Fibroblast of gingiva (primary cell): ENCODE measurements around the gene ILRUN.
A peak's percentile ranks its signal among the peaks of the same experiment; 100 is the strongest.
"Not testable (repeated sequence)": the region's sequence is repeated elsewhere in the genome, so short reads cannot be mapped to it uniquely, and the experiment has no call there.

Experiments
- DNase-seq: peaks from one replicate; pipeline ENCODE4 v3.0.0-alpha.2; 2011; ENCODE audit warnings: low read depth

The ILRUN gene

DNA sequence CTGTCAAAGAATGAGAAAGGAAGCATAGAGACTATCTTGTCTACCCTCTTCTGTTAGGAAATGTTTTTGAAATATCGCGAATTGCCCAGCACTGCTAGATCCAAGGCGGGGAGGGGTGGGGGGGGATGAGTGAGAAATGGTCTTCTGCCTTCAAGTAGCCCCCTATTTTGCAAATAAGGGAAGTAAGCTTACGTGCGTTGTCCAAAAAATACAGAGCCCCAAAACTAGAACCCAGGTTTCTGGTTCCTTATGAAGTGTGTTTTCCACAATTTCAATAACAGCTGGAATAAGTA lies 923 bp upstream of the ILRUN start:
- DNase-seq = no peak

DNA sequence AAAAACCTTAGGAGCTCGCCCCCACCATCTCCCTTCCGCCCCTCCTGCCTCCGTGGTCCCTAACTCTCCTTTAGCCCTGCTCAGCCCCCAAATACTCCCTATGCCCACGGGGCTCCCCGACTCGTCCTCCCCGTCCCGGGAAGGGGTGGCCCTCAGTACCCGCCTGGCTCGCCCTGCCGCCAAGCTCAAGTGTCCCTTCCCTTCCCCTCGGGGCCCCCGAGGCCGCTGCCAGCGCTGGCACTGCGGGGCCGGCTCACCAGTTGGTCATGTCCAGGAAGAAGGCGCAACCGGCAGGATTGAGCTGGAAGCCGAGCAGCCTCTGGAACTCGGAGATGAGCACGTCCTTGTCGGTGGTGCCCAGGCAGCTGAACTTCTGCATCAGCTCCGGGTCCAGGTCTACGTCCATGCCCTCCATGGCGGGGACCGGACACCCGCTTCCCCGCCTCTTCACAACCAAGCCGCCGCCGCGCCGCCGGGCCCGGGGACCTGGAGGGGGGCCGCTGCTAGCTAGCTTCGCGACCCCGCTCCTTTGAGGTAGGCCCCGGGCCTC lies 303 bp downstream of the ILRUN start:
- DNase-seq = peak; percentile 43

DNA sequence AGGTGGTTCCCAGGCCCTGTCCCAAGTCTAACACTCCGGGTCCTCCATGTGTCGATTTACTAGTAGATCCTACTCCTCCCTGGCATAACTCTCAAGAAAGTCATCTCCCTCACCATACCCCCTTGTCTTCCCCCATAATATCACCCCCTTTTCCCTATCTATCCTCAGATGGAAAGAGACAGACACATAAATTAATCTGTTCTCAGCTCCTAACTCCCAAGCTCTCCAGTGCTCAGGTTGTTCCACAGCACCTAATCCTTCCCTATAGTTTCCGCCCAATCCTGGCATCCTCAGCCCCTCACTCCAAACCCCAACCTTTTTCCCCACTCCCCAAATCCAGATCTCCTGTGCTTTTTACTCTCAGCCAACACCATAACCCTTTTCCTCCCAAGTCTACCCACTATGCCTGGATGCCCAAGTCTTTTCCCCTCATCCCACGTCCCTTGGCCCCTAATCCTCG lies 808 bp downstream of the ILRUN start:
- no peak for DNase-seq

DNA sequence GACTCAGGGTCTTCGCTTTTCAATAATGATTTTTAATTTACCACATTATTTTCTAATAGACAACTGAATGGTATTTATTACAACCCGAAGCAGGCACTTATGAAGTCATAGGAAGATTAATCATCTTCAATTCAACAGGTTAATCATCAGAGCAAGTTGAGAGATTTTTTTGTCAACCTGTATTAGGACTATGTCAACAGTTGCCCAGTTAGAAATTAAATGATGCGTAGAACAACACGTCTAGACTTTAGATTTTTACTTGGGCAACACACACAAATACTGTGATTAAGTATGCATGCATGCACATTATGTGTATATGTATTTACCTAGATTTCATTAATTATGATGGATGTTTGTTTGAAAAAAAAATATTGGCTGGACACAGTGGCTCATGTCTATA lies 4.3 kb downstream of the ILRUN start:
- no peak for DNase-seq

DNA sequence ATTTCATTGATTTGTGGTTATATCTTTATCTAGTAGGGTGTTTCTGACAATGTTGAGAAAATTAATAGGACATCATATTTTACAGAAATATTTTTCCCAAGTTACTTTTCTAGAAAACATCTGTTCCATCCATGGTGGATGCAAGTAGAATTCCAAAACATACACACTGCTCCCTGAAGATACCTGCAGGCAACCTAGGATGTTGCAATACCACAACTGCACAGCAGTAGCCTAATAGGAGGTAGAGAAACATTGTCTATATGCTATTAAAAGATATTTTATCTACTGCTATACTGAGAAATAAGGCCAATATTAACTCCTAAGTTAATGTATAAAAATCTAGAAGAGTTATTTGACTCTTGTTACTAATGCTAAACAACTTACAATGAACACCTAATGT lies 6.8 kb downstream of the ILRUN start:
- DNase-seq = no peak

DNA sequence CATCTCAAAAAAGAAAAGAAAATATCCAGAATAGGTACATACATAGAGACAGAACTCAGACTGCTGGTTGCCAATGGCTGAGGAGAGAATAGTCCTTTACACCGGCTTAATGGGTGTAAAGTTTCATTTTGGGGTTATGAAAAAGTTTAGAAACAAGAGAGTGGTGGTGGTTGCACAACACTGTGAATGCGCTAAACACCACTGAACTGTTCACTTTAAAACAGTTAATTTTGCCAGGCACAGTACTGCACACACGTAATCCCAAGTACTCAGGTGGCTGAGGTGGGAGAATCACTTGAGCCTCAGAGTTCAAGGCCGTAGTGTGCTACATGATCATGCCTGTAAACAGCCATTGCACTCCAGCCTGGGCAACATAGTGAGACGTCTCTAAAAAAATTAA lies 7.6 kb downstream of the ILRUN start:
- peak; percentile 34 for DNase-seq

DNA sequence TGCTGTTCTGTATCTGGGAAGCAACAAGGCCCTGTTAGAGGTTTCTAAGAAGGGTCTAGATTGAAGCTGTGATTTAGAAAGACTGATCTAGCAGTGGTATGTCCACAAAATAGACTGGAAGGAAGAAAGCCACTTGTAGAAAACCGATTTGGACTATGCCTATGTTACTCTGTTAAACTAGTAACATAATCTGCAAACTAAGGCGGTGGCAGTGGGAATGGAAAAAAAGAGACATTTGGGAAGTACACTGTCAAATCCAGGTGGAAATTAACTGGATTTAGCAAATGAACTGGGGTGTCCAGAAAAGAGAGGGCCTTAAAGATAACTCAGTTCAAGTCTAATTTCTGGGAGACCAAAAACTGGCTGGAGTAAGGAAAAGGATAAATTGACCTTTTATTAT lies 11.6 kb downstream of the ILRUN start:
- DNase-seq = no peak

DNA sequence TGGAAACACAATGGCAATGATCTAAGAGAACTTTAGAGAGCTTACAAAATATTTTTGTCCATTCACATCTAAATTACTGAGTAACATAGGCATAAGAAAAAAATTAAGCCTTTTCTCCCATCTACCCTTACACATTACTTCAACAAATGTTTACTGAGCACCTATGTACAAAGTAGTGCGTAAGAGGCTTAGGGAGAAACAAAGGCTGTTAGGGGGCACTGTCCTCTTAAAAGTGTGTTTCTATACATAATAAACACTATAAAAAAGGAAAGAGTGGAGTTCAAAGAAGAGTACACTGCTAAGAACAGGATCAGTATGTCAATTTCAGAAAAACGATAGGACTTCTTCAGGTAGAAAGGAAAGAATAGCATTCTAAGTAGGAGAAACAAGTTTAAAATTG lies 12.2 kb downstream of the ILRUN start:
- DNase-seq = no peak

DNA sequence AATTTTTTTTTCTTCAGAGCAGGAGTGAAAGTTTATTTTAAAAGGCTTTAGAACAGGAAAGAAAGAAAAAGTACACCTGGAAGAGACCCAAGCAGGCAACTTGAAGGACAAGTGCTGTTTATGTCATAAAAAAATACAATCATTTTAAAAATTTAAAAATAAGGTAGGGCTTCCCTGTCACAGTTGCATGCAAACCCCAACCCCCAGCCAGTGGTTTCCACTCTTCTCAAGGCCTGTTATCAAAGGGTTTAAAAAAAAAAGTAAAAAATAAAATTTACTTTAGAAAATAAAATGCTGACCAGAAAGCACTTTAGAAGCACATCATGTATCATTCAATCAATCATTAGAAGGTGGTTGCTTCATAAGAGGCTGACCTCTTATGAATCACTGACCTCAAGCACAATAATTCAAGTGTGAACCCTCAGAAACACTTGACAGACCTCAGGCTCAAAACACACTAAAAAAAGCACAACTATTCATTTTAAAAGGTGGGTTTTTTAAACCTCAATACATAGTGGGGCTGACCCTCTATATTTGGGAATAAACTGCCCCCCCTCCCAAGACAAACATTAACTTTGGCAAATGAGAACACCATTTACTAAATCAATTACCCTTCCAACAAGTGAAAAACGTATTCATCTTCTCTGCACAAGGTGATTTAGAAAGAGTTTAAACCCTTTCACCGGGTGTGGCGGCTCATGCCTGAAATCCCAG lies 15.6 kb downstream of the ILRUN start:
- no peak for DNase-seq

DNA sequence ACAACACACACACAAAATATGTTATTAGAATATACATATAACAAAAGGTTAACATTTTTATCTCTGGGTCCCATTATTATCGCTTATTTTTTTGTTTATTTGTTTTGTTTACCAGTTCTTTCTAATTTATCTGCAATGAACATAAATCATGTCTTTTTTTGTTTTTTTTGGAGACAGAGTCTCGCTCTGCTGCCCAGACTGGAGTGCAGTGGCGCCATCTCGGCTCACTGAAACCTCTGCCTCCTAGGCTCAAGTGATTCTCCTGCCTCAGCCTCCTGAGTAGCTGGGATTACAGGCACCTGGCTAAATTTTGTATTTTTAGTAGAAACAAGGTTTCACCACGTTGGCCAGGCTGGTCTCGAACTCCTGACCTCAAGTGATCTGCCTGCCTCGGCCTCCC lies 16.3 kb downstream of the ILRUN start:
- DNase-seq = not testable (repeated sequence)

DNA sequence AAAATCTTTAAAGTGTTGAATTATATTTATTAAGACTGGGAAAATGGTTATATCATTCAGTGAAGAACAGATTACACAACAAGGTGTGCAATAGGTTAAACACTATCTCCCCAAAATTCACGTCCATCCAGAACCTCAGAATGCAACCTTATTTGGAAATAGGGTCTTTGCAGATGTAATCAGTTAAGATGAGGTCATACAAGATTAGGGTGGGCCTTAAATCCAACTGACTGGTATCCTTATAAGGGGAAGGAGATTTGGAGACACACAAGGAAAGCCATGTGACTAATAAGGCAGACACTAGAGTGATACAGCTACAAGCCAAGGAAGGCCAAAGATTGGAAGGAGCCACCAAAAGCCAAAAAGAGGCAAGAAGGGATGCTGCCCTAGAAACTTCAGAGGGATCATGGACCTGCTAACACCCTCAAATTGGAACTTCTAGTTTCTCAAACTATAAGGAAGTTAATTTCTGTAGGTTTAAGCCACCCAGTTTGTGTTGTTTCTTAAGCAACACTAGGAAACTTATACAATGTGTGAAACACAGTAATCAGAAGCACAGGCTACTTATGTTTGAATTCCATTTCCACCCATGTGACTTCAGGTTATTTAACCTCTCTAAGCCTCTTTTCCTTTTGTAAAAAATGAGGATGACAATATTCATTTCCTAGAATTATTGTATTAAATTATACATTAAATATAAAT lies 16.9 kb downstream of the ILRUN start:
- no peak for DNase-seq

DNA sequence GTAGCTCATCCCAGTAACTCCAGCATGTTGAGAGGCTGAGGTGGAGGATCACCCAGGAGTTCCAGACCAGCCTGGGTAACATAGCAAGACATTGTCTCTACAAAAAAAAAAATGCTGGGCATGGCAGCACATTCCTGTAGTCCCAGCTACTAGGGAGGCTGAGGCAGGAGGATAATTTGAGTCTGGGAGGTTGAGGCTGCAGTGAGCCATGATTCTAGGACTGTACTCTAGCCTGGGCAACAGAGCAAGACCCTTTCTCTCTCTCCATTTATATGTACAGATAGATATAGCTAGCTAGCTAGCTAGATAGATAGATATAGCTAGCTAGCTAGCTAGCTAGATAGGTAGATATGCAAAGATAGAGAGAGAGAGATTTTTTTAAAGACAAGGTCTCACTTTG lies 20.4 kb downstream of the ILRUN start:
- no peak for DNase-seq

DNA sequence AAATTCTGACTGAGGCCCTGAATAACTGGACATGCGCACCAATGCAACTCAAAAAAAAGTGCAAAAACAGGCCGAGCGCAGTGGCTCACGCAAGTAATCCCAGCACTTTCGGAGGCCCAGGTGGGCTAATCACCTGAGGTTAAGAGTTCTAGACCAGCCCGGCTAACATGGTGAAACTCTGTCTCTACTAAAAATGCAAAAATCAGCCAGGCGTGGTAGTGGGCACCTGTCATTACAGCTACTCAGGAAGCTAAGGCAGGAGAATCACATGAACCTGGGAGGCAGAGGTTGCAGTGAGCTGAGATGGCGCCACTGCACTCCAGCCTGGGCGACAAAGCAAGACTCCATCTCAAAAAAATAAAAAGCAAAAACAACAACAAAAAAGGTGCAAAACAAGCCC lies 21.6 kb downstream of the ILRUN start:
- not testable (repeated sequence) for DNase-seq

DNA sequence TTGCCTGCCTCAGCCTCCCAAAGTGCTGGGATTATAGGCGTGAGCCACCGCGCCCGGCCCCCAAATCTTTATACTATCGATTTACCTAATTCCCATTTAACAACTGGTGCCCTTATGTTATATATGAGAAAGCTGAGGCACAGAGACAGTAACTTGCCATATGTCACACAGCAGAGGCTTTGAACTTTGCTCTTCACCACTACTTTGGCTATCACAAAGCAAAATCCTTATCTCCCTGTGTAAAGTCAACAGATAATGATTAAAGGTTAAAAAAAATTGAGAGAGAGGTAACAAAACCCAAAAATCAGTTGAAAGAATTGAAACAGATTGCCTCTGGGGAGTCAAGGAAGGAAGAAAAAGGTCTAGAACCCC lies 22.3 kb downstream of the ILRUN start:
- DNase-seq = no peak

DNA sequence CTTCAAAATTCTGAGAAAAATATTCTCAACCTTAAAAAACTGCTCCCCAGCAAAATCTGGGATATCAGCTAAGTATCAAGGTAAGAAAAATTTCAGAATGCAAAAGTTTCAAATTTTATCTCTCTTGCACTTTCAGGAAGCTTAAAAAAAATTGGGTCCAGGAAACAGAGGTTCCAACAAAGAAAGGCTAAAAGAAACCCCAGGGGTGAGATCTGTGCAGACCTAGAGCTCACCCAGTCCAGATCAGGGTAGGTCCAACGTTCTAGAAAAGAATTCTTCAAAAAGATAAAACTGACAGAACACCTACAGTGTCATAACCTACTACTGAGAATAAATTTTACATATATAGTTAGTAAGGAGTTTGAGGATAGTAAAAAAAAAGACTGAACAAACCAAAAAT lies 23.5 kb downstream of the ILRUN start:
- no peak for DNase-seq

DNA sequence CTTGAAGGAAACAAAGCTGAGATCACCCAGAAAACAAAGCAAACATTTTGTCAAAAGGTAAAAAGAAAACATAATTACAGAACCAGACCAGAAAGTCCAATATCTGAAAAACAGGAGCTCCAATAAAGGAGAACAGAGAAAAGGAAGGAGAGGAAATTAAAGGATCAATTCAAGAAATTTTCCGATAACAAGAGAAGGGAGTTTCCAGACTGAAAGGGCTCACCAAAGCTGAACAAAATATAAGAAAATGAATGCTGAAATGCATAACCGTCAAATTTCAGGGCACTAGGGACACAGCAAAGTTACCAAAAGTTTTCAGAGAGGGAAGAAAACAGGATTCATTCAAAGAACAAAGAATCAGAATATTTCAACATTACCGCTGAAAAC lies 23.9 kb downstream of the ILRUN start:
- DNase-seq = no peak

DNA sequence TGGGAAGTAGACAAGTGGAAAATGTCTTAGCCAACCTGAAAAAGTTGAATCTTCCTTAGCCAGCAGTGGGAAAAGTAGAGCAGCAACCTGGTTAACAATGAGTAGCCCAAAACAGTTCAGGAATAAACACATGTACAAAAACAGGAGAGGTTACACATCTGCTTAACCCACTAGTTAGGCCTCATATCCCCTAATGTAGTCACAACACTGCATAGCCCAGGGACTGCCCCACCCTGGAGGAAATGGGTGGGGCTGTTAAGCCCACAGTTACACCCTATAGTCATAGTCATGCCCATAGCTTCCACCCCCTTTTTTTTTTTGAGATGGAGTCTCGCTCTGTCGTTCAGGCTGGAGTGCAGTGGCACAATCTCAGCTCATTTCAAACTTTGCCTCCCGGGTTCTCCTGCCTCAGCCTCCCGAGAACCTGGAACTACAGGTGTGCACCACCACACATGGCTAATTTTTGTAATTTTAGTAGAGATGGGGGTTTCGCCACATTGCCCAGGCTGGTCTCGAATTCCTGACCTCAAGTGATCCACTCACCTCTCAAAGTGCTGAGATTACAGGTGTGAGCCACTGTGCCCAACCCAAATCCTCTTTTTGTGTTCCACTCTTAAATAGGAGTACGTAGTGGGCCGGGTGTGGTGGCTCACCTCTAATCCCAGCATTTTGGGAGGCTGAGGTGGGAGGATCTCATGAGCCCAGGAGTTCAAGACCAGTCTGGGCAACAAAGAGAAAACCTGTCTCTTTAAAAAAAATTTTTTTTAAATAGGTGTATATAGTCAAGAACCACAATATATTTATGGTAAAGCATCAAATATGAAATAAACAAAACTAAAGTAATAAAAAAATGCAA lies 24.5 kb downstream of the ILRUN start:
- no peak for DNase-seq

DNA sequence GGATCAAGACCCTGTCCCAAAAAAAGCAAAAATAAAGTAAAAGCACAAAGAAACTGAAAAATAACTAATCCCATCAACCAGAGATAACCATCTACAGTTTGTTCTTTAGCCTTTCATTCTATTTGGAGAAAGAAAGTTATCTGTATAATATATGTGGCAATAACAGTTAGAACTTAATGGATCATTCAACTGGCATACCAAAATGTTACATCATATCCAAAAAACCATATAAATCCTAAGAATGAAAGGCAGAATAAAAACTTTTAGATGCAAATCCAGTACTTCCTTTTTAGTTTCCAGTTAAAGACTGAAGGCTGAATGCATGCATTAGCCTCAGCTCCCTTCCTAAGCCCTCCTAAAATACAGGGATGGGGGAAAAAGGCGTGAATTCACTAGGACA lies 25.2 kb downstream of the ILRUN start:
- DNase-seq = no peak

DNA sequence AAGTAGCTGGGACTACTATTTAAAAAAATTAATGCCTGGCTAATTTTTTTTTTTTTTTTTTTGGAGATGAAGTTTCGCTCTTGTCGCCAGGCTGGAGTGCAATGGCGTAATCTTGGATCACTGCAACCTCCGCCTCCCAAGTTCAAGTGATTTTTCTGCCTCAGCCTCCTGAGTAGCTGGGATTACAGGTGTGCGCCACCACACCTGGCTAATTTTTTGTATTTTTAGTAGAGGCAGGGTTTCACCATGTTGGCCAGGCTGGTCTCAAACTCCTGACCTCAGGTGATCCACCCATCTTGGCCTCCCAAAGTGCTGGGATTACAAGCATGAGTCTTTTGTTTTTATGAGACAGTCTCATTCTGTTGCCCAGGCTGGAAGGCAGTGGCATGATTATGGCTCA lies 27.8 kb downstream of the ILRUN start:
- DNase-seq = not testable (repeated sequence)

DNA sequence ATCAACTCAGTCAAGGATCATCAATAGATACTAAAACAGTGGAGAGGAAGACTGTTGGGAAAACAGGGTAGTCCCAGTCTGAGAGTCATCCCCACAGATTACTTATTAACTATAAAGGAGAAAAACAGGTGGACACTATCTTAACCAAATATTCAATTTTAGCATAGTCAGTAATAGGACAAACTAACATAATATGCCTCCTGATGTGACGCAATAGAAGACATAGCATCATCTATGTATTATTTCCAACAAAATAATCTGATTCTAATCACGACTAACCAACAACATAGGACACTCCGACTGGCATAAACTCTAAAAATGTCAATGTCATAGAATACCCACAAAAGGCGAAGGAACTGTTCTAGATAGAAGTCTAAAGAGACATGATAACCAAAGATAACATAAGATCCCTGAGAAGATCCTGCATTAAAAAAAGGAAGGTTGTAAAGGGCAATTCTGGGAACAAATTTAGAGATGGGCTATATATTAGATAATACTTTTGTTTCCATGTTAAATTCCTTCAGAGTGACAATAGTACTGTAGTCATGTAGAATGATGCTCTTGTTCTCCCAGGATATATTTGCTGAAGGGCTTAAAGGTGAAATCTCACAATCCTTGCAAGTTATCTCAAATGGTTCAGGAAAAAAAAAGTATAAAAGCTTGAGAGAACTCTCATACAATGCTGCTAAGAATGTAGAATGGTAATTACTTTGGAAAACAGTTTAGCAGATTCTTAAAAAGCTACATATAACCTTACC lies 28.9 kb downstream of the ILRUN start:
- DNase-seq = no peak

DNA sequence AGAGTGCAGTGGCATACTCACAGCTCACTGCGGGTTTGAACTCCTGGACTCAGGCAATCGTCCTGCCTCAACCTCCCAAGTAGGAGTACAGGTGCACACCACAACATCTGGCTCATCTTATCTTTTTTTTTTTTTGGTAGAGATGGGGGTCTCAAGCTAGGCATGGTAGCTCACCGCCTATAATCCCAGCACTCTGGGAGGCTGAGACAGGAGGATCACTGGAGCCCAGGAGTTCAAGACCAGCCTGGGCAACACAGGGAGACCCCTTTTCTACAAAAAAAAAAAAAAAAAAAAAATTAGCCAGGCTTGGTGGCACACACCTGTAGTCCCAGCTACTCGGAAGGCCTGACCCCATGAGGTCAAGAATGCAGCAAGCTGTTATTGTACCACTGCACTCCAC lies 31.5 kb downstream of the ILRUN start:
- no peak for DNase-seq
